K562 (cell line): ENCODE measurements around the gene RNF103. TPM values are rescaled to one million over a fixed set of nuclear protein-coding genes. Genes with fewer than 3 reads are reported as not detected.

Experiments used
- ARID2 ChIP-seq: fragments of 450-650 bp; IDR thresholded peaks from 2 replicates; pipeline ENCODE4 v1.6.1; 2017; ENCODE audit warnings: antibody characterized with exemption, mild to moderate bottlenecking
- ETV1 ChIP-seq: fragments of 450-650 bp; conservative IDR thresholded peaks from 2 replicates; pipeline ENCODE4 v1.6.1; 2016; ENCODE audit warnings: missing genetic modification characterization, control low read depth, low read depth, missing compliant biosample characterization
- FOSL1 ChIP-seq: fragments of 200-800 bp; sonication (Bioruptor generic); conservative IDR thresholded peaks from 2 replicates; pipeline ENCODE4 v1.6.1; 2016; ENCODE audit warnings: missing genetic modification characterization, missing compliant biosample characterization
- MYBL2 ChIP-seq, 2 experiments: fragments of 450-650 bp in 1 of 2; sonication (generic) in 1 of 2; formaldehyde crosslinking in 1 of 2; IDR thresholded peaks; 2 replicates each; pipeline versions ENCODE4 v1.6.1 to v1.8.1; 2017 to 2022; ENCODE audit warnings: borderline replicate concordance in 1 of 2, inconsistent platforms in 1 of 2, low read depth in 1 of 2, mild to moderate bottlenecking in 1 of 2, missing genetic modification reagents in 1 of 2, moderate library complexity in 1 of 2
- OTX1 ChIP-seq: fragments of 450-650 bp; formaldehyde crosslinking; IDR thresholded peaks from 2 replicates; pipeline ENCODE4 v1.4.0; 2022; ENCODE audit warnings: mild to moderate bottlenecking
- PHB ChIP-seq: fragments of 250-450 bp; sonication (Bioruptor Pico); IDR thresholded peaks from 2 replicates; pipeline ENCODE4 v1.5.0; 2021
- TARDBP ChIP-seq: fragments of 450-650 bp; IDR thresholded peaks from 2 replicates; pipeline ENCODE4 v1.6.1; 2016
- ZNF384 ChIP-seq: IDR thresholded peaks from 2 replicates; pipeline ENCODE4 v1.6.1; 2012; ENCODE audit warnings: low read depth, low read length, improper control_type of control experiment
- polyA plus RNA-seq, 8 experiments: library from polyadenylated mRNA; depleted of rRNA in 4 of 8; stranded (reverse) in 5 of 8; unstranded in 3 of 8; fragments of >200 nt; fragmentation: Nextera tagmentation in 2 of 8; fragmentation: Illumina TruSeq in 1 of 8; extraction: Ambion mirVana in 2 of 8; extraction: Trizol in 1 of 8; gene quantifications; 2 replicates each; pipeline versions ENCODE4 v1.2.1 to v1.2.3, GENCODE V29; 2011 to 2014; ENCODE audit warnings: inconsistent platforms in 1 of 8, missing spikeins in 1 of 8
- total RNA-seq, 7 experiments: library from RNA; depleted of rRNA in 6 of 7; stranded (reverse); fragments of >200 nt in 6 of 7; fragmentation: Illumina TruSeq in 2 of 7; extraction: Trizol in 2 of 7; gene quantifications; 2 replicates each; pipeline versions ENCODE4 v1.2.1 to v1.2.3, GENCODE V29; 2011 to 2021; ENCODE audit warnings: low replicate concordance in 1 of 7
- TF ChIP-seq, protein P1 (sequence below), 2 experiments: fragments of 450-650 bp; IDR thresholded peaks; 2 replicates each; pipeline ENCODE4 v1.6.1; 2016; ENCODE audit warnings: mild to moderate bottlenecking in 2 of 2, borderline replicate concordance in 1 of 2, low read depth in 1 of 2, moderate library complexity in 1 of 2
- TF ChIP-seq, protein P2 (sequence below): conservative IDR thresholded peaks from 2 replicates; pipeline ENCODE4 v1.6.1; 2011; ENCODE audit warnings: low read depth, mild to moderate bottlenecking, low read length; ENCODE audit not compliant: control insufficient read depth
- TF ChIP-seq, protein P3 (sequence below): fragments of 250-450 bp; sonication (Bioruptor Pico); IDR thresholded peaks from 2 replicates; pipeline ENCODE4 v1.5.0; 2021
- TF ChIP-seq, protein P4 (sequence below): fragments of 250-450 bp; sonication (Bioruptor Pico); IDR thresholded peaks from 2 replicates; pipeline ENCODE4 v1.5.0; 2021; ENCODE audit warnings: mild to moderate bottlenecking, moderate library complexity

RNF103 gene
- total and polyA plus RNA-seq, 9 of the 15 experiments (the other 6 are each of a cell fraction or from before 2014, with no cell fraction given) = 1.2 to 6.8 (median 4.6) TPM

DNA sequence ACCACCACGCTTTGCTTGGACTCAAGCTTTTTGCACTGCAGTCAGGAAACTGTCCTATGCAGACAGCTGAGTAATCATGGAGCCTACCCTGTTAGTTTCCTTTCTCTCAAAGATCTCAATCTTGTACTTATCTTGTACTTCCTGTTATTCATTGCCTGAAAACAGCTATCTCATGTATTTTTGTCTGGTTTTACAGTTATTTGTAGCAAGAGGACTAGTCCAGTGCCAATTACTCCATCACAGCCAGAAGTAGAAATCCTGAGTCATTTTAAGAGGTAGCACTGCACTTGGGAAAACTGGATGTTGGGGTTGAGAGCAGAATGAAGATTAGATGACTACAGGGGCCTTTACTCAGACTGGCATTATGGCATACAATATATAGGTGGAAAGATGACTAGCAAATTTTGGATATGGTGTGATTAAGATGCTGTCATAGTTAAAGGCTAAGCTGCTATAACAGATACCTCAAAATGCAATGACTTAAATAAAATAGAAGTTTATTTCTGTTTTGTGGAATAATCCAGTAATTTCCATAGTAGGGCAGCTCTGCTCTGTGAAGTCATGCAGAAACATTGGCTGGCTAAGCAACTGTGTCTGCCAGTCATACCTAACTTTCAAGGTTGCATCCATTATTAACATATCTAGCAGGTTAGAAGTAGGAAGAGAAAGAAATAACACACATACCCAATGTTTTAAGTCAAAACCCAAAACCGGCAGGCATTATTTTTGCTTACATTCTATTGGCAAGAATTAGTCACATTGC, 39.3 kb downstream of the RNF103 start (continued):
- TF ChIP-seq, protein P1, sequence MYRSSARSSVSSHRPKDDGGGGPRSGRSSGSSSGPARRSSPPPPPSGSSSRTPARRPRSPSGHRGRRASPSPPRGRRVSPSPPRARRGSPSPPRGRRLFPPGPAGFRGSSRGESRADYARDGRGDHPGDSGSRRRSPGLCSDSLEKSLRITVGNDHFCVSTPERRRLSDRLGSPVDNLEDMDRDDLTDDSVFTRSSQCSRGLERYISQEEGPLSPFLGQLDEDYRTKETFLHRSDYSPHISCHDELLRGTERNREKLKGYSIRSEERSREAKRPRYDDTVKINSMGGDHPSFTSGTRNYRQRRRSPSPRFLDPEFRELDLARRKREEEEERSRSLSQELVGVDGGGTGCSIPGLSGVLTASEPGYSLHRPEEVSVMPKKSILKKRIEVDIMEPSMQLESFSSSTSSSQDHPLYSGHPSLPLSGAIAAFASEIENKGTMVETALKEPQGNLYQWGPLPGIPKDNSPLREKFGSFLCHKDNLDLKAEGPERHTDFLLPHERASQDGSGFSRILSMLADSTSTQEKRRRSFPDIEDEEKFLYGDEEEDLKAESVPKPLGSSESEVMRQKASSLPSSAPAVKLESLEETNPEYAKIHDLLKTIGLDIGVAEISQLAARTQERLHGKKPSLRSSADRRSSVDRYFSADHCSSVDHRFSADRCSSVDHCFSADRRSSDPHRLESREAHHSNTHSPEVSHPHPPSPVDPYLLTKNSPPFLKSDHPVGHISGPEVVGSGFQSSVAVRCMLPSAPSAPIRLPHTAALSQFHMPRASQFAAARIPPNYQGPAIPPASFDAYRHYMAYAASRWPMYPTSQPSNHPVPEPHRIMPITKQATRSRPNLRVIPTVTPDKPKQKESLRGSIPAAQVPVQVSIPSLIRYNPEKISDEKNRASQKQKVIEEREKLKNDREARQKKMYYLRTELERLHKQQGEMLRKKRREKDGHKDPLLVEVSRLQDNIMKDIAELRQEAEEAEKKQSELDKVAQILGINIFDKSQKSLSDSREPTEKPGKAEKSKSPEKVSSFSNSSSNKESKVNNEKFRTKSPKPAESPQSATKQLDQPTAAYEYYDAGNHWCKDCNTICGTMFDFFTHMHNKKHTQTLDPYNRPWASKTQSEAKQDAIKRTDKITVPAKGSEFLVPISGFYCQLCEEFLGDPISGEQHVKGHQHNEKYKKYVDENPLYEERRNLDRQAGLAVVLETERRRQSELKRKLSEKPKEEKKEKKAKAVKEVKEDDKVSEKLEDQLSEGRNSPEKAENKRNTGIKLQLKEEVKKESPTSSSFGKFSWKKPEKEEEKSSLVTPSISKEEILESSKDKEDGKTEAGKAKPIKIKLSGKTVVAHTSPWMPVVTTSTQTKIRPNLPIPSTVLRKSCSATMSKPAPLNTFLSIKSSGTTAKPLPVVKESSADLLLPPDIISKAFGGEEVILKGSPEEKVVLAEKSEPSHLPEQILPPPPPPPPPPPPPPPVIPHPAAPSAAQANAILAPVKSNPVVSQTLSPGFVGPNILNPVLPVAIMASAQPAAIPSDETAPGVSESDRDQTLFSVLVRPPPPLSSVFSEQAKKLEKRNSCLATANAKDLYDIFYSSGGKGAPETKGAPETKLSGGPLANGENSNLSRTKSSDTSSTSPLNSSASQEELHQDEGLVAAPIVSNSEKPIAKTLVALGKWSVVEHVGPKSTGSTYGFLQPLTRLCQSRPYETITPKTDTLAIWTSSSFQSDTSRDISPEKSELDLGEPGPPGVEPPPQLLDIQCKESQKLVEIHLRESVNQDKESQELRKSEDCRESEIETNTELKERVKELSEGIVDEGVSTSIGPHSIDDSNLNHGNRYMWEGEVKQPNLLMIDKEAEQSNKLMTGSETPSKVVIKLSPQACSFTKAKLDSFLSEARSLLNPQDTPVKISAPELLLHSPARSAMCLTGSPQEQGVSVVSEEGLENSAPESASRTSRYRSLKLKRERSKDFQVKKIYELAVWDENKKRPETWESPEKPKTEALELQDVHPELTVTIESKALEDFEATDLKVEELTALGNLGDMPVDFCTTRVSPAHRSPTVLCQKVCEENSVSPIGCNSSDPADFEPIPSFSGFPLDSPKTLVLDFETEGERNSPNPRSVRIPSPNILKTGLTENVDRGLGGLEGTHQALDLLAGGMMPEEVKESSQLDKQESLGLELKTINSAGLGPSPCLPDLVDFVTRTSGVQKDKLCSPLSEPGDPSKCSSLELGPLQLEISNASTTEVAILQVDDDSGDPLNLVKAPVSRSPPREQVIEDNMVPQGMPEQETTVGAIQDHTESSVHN (IDR thresholded peaks at IDR 0.05; ENCODE audit: borderline replicate concordance in 1 of 2, low read depth in 1 of 2) = peak in 1 of 2 experiments; percentile 58; a peak in 1 of 4 replicates
- TF ChIP-seq TARDBP = no peak
- TF ChIP-seq ZNF384 = no peak
- TF ChIP-seq, protein P2, sequence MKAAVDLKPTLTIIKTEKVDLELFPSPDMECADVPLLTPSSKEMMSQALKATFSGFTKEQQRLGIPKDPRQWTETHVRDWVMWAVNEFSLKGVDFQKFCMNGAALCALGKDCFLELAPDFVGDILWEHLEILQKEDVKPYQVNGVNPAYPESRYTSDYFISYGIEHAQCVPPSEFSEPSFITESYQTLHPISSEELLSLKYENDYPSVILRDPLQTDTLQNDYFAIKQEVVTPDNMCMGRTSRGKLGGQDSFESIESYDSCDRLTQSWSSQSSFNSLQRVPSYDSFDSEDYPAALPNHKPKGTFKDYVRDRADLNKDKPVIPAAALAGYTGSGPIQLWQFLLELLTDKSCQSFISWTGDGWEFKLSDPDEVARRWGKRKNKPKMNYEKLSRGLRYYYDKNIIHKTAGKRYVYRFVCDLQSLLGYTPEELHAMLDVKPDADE = no peak
- TF ChIP-seq, protein P3, sequence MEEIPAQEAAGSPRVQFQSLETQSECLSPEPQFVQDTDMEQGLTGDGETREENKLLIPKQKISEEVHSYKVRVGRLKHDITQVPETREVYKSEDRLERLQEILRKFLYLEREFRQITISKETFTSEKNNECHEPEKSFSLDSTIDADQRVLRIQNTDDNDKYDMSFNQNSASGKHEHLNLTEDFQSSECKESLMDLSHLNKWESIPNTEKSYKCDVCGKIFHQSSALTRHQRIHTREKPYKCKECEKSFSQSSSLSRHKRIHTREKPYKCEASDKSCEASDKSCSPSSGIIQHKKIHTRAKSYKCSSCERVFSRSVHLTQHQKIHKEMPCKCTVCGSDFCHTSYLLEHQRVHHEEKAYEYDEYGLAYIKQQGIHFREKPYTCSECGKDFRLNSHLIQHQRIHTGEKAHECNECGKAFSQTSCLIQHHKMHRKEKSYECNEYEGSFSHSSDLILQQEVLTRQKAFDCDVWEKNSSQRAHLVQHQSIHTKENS (CRISPR knock-in tag) = no peak
- TF ChIP-seq OTX1 (CRISPR knock-in tag) = no peak
- TF ChIP-seq FOSL1 (tag) = peak; percentile 88
- TF ChIP-seq ARID2 = no peak
- TF ChIP-seq PHB = no peak
- TF ChIP-seq ETV1 = peak; percentile 90
- TF ChIP-seq MYBL2 (IDR thresholded peaks at IDR 0.05; ENCODE audit: low read depth) = no peak
- TF ChIP-seq MYBL2 (CRISPR knock-in tag; IDR thresholded peaks at IDR 0.05; ENCODE audit: borderline replicate concordance) = no peak
- TF ChIP-seq, protein P4, sequence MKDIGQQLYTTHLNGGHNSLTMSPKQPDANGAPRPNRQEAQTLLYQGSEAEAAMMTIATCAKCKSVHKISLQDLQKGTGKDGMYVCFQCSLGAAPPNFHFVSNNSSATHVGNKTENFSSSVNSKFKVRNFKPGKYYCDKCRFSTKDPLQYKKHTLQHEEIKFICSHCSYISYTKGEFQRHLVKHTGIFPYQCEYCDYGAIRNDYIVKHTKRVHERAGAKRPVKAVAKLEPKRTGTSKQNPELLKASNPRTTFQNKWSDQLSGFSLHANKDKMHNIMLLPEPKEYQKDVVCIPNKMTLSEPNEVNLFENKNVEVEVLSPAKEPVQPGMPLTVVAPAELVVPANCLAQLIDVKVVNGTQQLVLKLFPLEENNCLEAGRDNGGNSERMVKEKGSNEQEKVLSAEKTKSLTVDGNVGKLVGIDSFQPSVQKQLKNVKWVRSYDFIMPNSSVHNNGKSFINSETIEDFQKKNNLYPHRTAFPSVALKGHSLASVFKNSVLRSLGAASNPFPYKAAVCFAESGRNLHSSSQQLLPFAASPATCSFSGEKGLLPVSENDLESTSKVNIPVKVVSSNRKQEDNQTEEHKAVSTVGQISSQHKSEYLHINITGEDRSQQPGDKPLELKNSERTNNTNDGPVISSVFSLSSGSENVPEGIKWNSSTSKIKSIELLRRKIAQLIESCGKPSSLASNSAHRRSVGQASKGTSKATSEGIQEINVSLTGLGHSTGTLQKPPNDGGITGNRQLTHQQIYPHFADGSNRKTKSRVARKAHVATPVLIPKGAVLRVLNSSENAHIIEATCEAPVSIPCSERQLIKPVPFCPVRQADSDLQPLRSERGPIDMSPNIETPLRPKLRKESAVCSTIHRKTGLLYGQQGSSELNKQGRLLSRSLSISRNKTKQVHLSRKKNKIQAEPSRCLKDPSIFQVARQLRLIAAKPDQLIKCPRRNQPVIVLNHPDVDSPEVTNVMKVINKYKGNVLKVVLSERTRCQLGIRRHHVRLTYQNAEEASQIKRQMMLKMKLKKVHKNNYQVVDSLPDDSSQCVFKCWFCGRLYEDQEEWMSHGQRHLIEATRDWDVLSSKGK (CRISPR knock-in tag) = no peak
